ENCODE measurements around the gene VRK1. TPM values are rescaled to one million over a fixed set of nuclear protein-coding genes. Genes with fewer than 3 reads are reported as not detected.

VRK1 gene
- total and polyA plus RNA-seq, 4 donors: 1.8 to 50.4 (median 3.3) TPM

DNA sequence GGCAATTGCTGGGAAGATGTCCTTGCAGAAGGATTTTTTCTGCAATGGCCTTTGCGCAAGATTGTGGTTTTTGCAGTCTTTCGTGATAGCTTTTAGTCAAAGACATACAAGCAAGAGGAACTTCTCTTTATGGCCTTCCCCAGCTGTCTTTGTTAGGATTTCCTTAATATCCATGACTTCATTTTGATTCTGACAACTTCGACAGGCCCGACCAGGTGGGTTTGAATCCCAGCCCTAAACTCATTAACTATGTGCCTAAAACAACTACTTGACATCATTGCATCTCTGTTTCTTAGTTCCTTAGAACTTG, 13.3 kb upstream of the VRK1 start:
- WGBS: 75% methylated on average over 4 of the region's 4 CpGs
- TF ChIP-seq GABPA (IDR thresholded peaks at IDR 0.05 in 1 of 2, conservative IDR thresholded peaks at IDR 0.05 in 1 of 2) (no peak), FOXA1 (IDR thresholded peaks at IDR 0.05) (no peak), TAF1 (conservative IDR thresholded peaks at IDR 0.05) (no peak), YY1 (IDR thresholded peaks at IDR 0.05) (no peak), SP1 (IDR thresholded peaks at IDR 0.05) (no peak), HNF4G (IDR thresholded peaks at IDR 0.05) (no peak), NR2F2 (IDR thresholded peaks at IDR 0.05) (no peak), RAD21 (IDR thresholded peaks at IDR 0.05) (no peak), JUND (IDR thresholded peaks at IDR 0.05) (no peak), FOXA2 (IDR thresholded peaks at IDR 0.05) (no peak), EGR1 (IDR thresholded peaks at IDR 0.05; ENCODE audit: low read depth in 2 of 2) (no peak), RXRA (IDR thresholded peaks at IDR 0.05) (no peak), HNF4A (conservative IDR thresholded peaks at IDR 0.05) (no peak)
- TF ChIP-seq, protein P1, sequence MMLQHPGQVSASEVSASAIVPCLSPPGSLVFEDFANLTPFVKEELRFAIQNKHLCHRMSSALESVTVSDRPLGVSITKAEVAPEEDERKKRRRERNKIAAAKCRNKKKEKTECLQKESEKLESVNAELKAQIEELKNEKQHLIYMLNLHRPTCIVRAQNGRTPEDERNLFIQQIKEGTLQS (IDR thresholded peaks at IDR 0.05): no peak
- TF ChIP-seq, protein P2, sequence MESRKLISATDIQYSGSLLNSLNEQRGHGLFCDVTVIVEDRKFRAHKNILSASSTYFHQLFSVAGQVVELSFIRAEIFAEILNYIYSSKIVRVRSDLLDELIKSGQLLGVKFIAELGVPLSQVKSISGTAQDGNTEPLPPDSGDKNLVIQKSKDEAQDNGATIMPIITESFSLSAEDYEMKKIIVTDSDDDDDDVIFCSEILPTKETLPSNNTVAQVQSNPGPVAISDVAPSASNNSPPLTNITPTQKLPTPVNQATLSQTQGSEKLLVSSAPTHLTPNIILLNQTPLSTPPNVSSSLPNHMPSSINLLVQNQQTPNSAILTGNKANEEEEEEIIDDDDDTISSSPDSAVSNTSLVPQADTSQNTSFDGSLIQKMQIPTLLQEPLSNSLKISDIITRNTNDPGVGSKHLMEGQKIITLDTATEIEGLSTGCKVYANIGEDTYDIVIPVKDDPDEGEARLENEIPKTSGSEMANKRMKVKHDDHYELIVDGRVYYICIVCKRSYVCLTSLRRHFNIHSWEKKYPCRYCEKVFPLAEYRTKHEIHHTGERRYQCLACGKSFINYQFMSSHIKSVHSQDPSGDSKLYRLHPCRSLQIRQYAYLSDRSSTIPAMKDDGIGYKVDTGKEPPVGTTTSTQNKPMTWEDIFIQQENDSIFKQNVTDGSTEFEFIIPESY (IDR thresholded peaks at IDR 0.05): no peak
- TF ChIP-seq, protein P3, sequence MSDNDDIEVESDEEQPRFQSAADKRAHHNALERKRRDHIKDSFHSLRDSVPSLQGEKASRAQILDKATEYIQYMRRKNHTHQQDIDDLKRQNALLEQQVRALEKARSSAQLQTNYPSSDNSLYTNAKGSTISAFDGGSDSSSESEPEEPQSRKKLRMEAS (IDR thresholded peaks at IDR 0.05): no peak
- TF ChIP-seq, protein P4, sequence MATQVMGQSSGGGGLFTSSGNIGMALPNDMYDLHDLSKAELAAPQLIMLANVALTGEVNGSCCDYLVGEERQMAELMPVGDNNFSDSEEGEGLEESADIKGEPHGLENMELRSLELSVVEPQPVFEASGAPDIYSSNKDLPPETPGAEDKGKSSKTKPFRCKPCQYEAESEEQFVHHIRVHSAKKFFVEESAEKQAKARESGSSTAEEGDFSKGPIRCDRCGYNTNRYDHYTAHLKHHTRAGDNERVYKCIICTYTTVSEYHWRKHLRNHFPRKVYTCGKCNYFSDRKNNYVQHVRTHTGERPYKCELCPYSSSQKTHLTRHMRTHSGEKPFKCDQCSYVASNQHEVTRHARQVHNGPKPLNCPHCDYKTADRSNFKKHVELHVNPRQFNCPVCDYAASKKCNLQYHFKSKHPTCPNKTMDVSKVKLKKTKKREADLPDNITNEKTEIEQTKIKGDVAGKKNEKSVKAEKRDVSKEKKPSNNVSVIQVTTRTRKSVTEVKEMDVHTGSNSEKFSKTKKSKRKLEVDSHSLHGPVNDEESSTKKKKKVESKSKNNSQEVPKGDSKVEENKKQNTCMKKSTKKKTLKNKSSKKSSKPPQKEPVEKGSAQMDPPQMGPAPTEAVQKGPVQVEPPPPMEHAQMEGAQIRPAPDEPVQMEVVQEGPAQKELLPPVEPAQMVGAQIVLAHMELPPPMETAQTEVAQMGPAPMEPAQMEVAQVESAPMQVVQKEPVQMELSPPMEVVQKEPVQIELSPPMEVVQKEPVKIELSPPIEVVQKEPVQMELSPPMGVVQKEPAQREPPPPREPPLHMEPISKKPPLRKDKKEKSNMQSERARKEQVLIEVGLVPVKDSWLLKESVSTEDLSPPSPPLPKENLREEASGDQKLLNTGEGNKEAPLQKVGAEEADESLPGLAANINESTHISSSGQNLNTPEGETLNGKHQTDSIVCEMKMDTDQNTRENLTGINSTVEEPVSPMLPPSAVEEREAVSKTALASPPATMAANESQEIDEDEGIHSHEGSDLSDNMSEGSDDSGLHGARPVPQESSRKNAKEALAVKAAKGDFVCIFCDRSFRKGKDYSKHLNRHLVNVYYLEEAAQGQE (IDR thresholded peaks at IDR 0.05): no peak
- TF ChIP-seq, protein P5, sequence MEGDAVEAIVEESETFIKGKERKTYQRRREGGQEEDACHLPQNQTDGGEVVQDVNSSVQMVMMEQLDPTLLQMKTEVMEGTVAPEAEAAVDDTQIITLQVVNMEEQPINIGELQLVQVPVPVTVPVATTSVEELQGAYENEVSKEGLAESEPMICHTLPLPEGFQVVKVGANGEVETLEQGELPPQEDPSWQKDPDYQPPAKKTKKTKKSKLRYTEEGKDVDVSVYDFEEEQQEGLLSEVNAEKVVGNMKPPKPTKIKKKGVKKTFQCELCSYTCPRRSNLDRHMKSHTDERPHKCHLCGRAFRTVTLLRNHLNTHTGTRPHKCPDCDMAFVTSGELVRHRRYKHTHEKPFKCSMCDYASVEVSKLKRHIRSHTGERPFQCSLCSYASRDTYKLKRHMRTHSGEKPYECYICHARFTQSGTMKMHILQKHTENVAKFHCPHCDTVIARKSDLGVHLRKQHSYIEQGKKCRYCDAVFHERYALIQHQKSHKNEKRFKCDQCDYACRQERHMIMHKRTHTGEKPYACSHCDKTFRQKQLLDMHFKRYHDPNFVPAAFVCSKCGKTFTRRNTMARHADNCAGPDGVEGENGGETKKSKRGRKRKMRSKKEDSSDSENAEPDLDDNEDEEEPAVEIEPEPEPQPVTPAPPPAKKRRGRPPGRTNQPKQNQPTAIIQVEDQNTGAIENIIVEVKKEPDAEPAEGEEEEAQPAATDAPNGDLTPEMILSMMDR (IDR thresholded peaks at IDR 0.05; ENCODE audit: low read depth, low read length, missing input control): no peak
- no peaks in the 10 kb centered on the region for H3K27me3 ChIP-seq (ENCODE audit: control insufficient read depth in 4 of 4, insufficient read depth in 4 of 4, low read length in 3 of 4)
- DNase-seq (ENCODE audit: low spot score): no peak
- H3K27ac ChIP-seq (ENCODE audit: low read depth in 1 of 2, low read length in 2 of 2): no peak overlapping the region
- no peak overlapping the region for H3K9ac ChIP-seq (ENCODE audit: low read depth in 1 of 2, low read length in 2 of 2)
- H3K4me1 ChIP-seq (ENCODE audit: control insufficient read depth in 4 of 4, insufficient read depth in 4 of 4, low read length in 3 of 4): no peaks in the 10 kb centered on the region
- H3K4me3 ChIP-seq (ENCODE audit: low read depth in 1 of 3, low read length in 3 of 3): no peak overlapping the region
- no peaks in the 10 kb centered on the region for H3K9me3 ChIP-seq (ENCODE audit: control insufficient read depth in 4 of 4, low read length in 3 of 4)
- H3K36me3 ChIP-seq (ENCODE audit: control insufficient read depth in 4 of 4, insufficient read depth in 3 of 4, low read depth in 1 of 4, low read length in 3 of 4): no peaks in the 10 kb centered on the region

Data from liver (tissue), 9 donors.